ENCODE measurements around the gene KIFBP.

DNA sequence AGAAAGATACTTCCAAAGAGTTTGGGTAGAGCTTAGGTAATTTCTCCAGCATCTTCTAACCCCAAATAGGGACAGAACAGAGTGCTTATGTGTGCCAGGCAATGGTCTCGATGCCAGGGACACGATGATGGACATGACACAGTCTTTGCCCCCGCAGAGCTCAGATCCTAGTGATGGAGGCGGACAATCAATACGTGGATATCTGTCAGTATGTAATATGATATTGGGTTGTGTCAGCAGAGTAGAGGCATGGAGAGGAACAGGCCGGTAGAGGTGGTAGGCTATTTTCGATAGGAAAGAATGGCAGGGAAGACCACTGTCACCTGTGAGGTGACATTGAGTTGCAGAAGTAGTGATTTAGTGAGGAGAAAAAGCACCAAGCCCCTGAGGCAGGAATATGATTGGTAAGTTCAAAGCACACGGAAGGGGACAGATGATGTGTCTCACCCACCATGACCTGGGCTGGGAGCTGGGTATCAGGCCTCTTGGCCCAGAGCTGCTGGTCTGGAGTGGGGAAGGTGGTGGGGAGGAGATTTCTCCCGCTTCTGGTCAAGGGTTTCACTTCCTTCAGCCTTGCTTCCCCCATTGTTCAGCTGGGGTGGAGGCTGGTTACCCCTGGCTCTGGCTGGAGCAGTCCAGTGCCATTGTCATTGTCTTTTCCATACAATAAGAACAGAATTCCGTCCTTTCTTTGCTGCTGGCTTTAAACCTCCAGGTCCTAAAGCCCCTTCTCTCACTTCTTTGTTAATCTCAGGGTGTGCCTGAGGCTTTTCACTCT lies 63.3 kb downstream of the KIFBP start:
- TF ChIP-seq POLR2A (IDR thresholded peaks at IDR 0.05), result no peak
- TF ChIP-seq, protein P1, sequence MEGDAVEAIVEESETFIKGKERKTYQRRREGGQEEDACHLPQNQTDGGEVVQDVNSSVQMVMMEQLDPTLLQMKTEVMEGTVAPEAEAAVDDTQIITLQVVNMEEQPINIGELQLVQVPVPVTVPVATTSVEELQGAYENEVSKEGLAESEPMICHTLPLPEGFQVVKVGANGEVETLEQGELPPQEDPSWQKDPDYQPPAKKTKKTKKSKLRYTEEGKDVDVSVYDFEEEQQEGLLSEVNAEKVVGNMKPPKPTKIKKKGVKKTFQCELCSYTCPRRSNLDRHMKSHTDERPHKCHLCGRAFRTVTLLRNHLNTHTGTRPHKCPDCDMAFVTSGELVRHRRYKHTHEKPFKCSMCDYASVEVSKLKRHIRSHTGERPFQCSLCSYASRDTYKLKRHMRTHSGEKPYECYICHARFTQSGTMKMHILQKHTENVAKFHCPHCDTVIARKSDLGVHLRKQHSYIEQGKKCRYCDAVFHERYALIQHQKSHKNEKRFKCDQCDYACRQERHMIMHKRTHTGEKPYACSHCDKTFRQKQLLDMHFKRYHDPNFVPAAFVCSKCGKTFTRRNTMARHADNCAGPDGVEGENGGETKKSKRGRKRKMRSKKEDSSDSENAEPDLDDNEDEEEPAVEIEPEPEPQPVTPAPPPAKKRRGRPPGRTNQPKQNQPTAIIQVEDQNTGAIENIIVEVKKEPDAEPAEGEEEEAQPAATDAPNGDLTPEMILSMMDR (IDR thresholded peaks at IDR 0.05), result no peak
